ENCODE data around the gene COQ9.

Gene COQ9

DNA sequence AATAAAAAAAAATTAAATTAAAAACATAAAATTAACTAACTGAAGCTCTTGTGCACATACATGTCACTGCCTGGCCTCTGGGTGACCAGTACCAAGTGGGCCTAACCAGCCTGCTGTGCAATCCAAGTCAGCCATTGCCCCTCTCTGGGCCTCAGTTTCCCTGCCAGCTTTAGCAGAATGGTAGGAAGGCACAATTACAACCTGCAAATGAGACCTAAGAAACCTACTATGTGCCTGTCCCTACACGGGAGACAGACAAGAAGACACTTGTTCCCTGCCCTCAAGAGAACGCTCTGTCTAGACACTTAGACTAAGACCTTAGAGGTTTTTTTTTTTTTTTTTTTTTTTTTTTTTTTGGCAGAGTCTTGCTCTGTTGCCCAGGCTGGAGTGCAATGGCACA is 1.8 kb upstream of the COQ9 start:
- Histone ChIP-seq H3K27me3 (ENCODE audit: insufficient read depth, poor library complexity, severe bottlenecking) (no peaks in the 10 kb centered on the region), H3K4me3 (replicated peaks; ENCODE audit: insufficient read depth, low read length) (no peak overlapping the region), H3K27ac (replicated peaks) (no peak overlapping the region)
- no peak for DNase-seq (ENCODE audit: low read depth in 1 of 2, low spot score in 1 of 2)
- TF ChIP-seq GABPA (IDR thresholded peaks at IDR 0.05; ENCODE audit: low read depth) (no peak), SPI1 (IDR thresholded peaks at IDR 0.05; ENCODE audit: borderline replicate concordance, low read depth) (no peak), REST (IDR thresholded peaks at IDR 0.05; ENCODE audit: insufficient replicate concordance, low read depth) (no peak), POLR2AphosphoS5 (IDR thresholded peaks at IDR 0.05; ENCODE audit: low read depth) (no peak)
- TF ChIP-seq, protein P1, sequence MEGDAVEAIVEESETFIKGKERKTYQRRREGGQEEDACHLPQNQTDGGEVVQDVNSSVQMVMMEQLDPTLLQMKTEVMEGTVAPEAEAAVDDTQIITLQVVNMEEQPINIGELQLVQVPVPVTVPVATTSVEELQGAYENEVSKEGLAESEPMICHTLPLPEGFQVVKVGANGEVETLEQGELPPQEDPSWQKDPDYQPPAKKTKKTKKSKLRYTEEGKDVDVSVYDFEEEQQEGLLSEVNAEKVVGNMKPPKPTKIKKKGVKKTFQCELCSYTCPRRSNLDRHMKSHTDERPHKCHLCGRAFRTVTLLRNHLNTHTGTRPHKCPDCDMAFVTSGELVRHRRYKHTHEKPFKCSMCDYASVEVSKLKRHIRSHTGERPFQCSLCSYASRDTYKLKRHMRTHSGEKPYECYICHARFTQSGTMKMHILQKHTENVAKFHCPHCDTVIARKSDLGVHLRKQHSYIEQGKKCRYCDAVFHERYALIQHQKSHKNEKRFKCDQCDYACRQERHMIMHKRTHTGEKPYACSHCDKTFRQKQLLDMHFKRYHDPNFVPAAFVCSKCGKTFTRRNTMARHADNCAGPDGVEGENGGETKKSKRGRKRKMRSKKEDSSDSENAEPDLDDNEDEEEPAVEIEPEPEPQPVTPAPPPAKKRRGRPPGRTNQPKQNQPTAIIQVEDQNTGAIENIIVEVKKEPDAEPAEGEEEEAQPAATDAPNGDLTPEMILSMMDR (IDR thresholded peaks at IDR 0.05; ENCODE audit: insufficient read depth, low read length) = no peak

DNA sequence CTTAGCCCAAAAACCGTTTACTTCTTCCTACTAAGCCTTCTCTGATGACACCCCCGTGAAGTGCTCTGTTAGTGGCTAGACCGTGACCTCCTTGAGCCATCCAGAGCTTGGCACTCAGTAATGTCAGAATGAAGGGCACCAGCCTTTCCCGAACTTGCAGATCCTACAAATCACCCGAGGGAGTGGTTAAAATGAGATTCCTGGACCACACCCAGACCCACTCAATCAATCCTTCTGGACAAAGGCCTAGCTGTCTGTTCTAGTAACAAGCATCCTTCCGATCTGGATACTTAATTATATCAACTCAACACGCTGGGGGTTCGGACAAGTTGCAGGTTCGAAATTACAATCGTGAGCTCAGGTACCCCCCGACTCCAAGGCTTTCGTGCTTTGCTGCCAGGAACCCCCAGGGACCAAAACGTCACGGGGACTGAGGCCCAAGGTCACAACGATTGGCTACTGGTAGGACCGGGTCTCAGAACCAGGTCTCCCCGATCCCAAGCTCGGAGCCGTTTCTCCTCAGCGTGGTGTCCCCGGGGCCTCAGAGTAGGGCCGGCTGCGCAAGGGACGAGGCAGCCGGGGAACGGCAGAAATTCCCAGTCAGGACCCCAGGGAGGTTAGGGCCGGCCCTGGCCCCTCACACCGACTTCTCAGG is 621 bp upstream of the COQ9 start:
- DNase-seq (ENCODE audit: low read depth in 1 of 2, low spot score in 1 of 2) = peak in 1 of 2 experiments; percentile 30
- peak overlapping the region; percentile 87 for H3K27ac ChIP-seq (replicated peaks)
- H3K27me3 ChIP-seq (ENCODE audit: insufficient read depth, poor library complexity, severe bottlenecking) = no peaks in the 10 kb centered on the region
- peak overlapping the region; percentile 97 for H3K4me3 ChIP-seq (replicated peaks; ENCODE audit: insufficient read depth, low read length)
- TF ChIP-seq POLR2AphosphoS5 (IDR thresholded peaks at IDR 0.05; ENCODE audit: low read depth) = no peak
- TF ChIP-seq GABPA (IDR thresholded peaks at IDR 0.05; ENCODE audit: low read depth) = no peak
- TF ChIP-seq REST (IDR thresholded peaks at IDR 0.05; ENCODE audit: insufficient replicate concordance, low read depth) = no peak
- no peak for TF ChIP-seq SPI1 (IDR thresholded peaks at IDR 0.05; ENCODE audit: borderline replicate concordance, low read depth)
- TF ChIP-seq, protein P1 (IDR thresholded peaks at IDR 0.05; ENCODE audit: insufficient read depth, low read length) = no peak

- peak in 1 of 2 experiments; percentile 51 for DNase-seq (ENCODE audit: low read depth in 1 of 2, low spot score in 1 of 2)
- TF ChIP-seq GABPA (IDR thresholded peaks at IDR 0.05; ENCODE audit: low read depth) = no peak
- TF ChIP-seq, protein P1 (IDR thresholded peaks at IDR 0.05; ENCODE audit: insufficient read depth, low read length) = no peak
- no peak for TF ChIP-seq POLR2AphosphoS5 (IDR thresholded peaks at IDR 0.05; ENCODE audit: low read depth)
- no peak for TF ChIP-seq SPI1 (IDR thresholded peaks at IDR 0.05; ENCODE audit: borderline replicate concordance, low read depth)
- TF ChIP-seq REST (IDR thresholded peaks at IDR 0.05; ENCODE audit: insufficient replicate concordance, low read depth) = no peak
- no peak overlapping the region for H3K4me3 ChIP-seq (replicated peaks; ENCODE audit: insufficient read depth, low read length)
- H3K27me3 ChIP-seq (ENCODE audit: insufficient read depth, poor library complexity, severe bottlenecking) = no peaks in the 10 kb centered on the region
- 0 out of 2 replicates have a peak overlapping the region, but pooled peaks have one; percentile 8 for H3K27ac ChIP-seq (replicated peaks)
Measured at GRCh38 chr16:57452021-57452420, 4.7 kb downstream of the COQ9 start.

Data from HL-60 (cell line).